C4-2B (cell line): ENCODE measurements around the gene DBR1.

Source experiments
- H3K27ac ChIP-seq: fragments of 450-650 bp; 2 replicates; pipeline ENCODE4 v1.5.1; 2017
- ZFX ChIP-seq: fragments of 450-650 bp; IDR thresholded peaks from 2 replicates; pipeline ENCODE4 v1.6.1; 2017
- TF ChIP-seq, protein P1 (sequence below): fragments of 450-650 bp; conservative IDR thresholded peaks from 2 replicates; pipeline ENCODE4 v1.5.1; 2017; ENCODE audit warnings: mild to moderate bottlenecking

Gene DBR1

DNA sequence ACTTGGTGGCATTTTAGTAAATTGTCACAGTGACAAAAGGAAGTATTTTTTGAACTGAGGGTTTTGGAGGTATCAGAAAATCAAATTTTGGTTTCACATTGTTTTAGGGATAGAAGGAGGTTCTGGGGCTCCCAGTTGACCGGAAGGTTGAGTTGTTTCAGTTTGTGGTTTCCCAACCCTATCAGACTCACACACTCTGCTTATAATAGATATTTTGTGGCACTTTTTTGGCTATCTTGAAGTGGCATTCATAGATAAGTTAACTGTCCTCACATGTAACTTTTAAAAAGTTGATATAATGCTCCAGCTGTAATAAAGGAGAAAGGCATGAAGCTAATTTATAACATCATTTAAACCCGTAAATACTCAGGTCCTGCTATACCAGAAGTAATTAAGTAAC is 25.1 kb upstream of the DBR1 start:
- no peak overlapping the region for H3K27ac ChIP-seq
- no peak for TF ChIP-seq ZFX
- TF ChIP-seq, protein P1, sequence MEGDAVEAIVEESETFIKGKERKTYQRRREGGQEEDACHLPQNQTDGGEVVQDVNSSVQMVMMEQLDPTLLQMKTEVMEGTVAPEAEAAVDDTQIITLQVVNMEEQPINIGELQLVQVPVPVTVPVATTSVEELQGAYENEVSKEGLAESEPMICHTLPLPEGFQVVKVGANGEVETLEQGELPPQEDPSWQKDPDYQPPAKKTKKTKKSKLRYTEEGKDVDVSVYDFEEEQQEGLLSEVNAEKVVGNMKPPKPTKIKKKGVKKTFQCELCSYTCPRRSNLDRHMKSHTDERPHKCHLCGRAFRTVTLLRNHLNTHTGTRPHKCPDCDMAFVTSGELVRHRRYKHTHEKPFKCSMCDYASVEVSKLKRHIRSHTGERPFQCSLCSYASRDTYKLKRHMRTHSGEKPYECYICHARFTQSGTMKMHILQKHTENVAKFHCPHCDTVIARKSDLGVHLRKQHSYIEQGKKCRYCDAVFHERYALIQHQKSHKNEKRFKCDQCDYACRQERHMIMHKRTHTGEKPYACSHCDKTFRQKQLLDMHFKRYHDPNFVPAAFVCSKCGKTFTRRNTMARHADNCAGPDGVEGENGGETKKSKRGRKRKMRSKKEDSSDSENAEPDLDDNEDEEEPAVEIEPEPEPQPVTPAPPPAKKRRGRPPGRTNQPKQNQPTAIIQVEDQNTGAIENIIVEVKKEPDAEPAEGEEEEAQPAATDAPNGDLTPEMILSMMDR = no peak

DNA sequence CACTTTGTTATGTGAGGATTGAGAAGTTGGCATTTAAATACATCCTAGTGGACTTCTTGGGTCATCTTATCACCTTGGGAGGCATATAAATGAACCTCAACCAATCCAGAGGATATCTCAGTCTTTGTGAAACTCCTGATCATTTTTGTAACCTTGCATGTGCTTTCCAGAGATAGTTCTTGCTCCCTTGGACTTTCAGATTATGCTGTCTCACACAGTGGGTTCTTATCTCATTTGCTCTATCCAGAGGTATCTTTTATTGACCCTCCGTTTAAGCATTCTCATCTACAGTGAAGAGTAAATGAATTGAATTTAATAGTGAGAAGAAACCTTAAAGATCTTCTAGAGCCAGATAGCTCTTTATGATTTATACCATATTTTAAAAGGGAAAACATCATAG is 22.8 kb upstream of the DBR1 start:
- H3K27ac ChIP-seq = no peak overlapping the region
- TF ChIP-seq, protein P1 = no peak
- TF ChIP-seq ZFX = no peak

DNA sequence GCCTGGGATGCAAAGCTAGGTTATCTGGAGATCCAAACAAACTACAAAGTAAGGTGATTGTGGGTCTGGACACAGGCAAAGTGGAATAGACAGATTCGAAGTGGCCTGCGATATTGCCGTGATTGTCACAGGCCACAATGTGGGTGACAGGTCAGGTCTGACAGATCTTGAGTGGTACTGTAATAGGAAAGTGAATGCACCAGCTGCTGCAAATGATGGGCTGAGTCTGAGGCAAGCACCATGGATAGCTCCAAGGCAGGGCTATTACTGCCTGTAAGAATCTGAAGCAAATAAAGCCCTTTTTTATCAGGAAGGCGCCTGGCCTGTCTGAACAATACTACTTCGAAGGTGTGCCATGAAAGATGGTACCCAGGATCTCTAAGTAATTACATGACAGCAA is 22.3 kb upstream of the DBR1 start:
- H3K27ac ChIP-seq = no peak overlapping the region
- no peak for TF ChIP-seq ZFX
- TF ChIP-seq, protein P1 = no peak

DNA sequence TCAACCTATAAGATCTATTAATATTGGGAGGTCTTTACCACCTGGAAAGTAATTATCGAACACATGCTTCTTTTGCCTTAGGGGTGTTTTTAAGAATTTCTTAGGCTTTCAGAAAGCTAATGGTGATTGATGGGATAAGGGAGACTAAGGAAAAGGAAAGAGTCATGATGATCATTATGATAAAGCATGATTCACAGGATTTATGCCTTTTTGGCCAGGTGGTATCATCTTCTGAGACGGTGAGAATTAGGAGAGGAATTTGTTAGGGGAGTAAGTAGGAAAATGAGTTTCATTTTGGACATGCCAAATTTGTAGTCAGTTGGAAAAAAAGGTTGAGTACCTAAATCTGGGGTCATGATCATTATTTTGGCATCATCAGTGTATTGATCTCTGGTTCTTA is 21.3 kb upstream of the DBR1 start:
- TF ChIP-seq, protein P1 = no peak
- TF ChIP-seq ZFX = no peak
- H3K27ac ChIP-seq = no peak overlapping the region

DNA sequence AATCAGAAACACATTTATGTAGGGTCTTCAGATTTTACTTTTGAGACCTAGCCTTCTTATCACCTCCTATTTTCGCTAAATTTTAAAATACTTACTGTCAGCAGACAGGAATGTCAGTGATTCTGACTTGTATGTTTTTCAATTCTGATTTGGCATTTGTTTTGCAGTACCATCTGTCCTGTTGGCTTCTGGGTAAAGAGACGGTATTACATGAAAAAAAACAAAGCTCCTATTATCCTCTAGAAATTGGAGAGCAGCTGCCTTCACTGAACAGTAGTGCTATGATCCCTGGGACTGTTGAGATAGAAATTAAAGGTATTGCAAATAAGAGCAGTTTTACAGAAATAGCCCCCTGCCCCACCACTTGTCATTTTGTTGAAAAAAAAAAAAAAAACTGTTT is 20.8 kb upstream of the DBR1 start:
- no peak overlapping the region for H3K27ac ChIP-seq
- TF ChIP-seq ZFX = no peak
- TF ChIP-seq, protein P1 = no peak

DNA sequence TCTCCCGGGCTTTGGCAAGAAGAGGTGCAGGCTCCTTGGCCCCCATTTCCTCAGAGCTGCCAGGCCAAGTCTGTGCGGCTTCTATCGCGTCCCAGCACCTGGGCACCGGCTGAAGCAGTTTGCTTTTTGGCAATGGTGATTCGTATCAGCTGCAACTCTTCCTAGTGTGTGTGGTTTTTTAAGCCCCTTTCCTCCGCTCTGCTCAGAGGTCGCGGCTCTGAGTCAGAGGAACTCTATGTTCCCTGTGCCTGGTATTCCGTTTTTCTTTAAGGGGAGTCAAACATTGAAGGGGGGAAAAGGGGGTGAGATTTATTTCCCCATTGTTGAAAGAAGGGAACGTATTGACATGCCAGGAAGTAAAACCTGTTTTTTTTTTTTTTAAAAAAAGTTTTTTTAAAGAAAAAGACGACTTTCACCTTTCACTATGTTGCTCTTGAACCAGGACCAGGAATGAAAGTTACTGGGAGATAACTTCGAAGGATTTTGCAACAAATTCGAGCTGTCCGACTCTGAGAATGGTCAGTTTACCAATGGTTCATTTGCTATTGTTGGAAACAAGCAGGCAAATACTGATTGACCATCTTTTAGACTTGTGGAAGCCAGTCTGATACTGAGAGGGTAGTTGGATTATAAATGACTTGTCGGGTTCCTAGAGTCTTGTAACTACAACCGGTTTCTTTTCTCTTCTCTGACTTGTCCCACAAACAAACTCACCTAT is 13.5 kb upstream of the DBR1 start:
- no peak for TF ChIP-seq ZFX
- TF ChIP-seq, protein P1 = no peak
- H3K27ac ChIP-seq = peak overlapping the region; percentile 93

DNA sequence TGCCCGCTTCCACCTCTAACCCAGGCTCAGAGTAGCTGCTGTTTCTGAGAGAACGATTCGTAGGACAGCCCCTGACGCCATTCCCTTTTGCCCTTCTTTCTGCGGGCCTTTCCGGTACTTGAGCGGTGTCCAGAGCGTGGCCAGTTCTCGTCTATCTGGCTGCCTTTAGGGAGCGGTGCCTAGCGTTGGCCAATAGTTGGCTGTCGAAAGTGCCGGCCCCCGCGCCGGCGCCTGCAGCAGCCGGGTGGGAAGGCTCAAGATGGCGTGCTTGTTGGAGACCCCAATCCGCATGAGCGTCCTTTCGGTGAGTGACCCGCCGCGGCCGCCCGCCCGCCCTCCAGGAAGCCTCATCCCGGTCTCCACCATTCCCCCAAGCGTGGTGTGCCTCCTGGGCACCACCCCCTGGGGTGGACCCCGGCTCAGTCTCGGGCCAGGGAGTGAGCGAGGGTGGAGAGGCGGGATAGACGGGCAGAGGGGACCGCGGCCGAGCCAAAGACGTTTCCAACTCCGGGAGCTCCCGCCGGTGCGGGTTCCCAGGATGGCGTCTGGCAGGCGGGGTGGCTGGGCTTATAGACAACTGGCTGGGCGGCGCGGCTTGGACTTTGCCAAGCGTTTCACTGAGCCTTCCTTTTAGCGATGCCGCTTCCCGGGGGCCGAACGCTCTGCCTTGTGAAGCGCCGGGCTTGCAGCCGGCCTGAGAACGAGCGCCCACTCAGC is 12.7 kb upstream of the DBR1 start, which contains the start of gene ARMC8:
ARMC8 (plus strand) TSS at position 6 of the 717 bp plus-strand sequence; CDS start at position 260, 254 bp downstream.
- H3K27ac ChIP-seq = peak within 1 kb of the TSS; percentile 93
- peak; percentile 48 for TF ChIP-seq ZFX
- TF ChIP-seq, protein P1 = no peak
